H1 (cell line): ENCODE data around the gene AIFM1. TPM values are rescaled to one million over a fixed set of nuclear protein-coding genes. Genes with fewer than 3 reads are reported as not detected.

ENCODE experiments used
- polyA plus RNA-seq, 7 experiments: library from polyadenylated mRNA; depleted of rRNA in 3 of 7; stranded (reverse) in 5 of 7; unstranded in 2 of 7; fragments of >200 nt in 5 of 7; fragments of 200-250 nt in 2 of 7; gene quantifications; 1 replicate in 5 of 7; 2 replicates in 1 of 7; 4 replicates in 1 of 7; pipeline versions ENCODE4 v1.2.1 to v1.2.3, GENCODE V29; 2011 to 2013; ENCODE audit warnings: missing spikeins in 2 of 7, mixed read lengths in 2 of 7
- total RNA-seq: library from RNA; stranded (reverse); fragmentation: NEBNext Ultra II Directional; extraction: Animal tissue kit (Norgen Biotek cat#: 25700); gene quantifications from 2 replicates; pipeline ENCODE4 v1.2.1, GENCODE V29; 2021

AIFM1 gene
- total and polyA plus RNA-seq, 2 of the 8 experiments (the other 6 are each of a cell fraction or from before 2014, with no cell fraction given): 34.1 to 55.4 TPM

Other genes with a start within 250 kb of the AIFM1 start
- gene BCORL1, start 183.2 kb downstream of the AIFM1 start, total RNA-seq: 6.2 and 9.0 TPM in 2 replicates
- 1.4 and 1.9 TPM in 2 replicates for gene BCORL1, start 183.2 kb downstream of the AIFM1 start, polyA plus RNA-seq (2011; rRNA removed)
- gene ELF4, start 55.3 kb downstream of the AIFM1 start, total RNA-seq: 1.8 and 2.3 TPM in 2 replicates
- 2.0 and 2.2 TPM in 2 replicates for gene ELF4, start 55.3 kb downstream of the AIFM1 start, polyA plus RNA-seq (2011; rRNA removed)
- 2.8 and 3.9 TPM in 2 replicates for gene RAB33A, start 6.1 kb upstream of the AIFM1 start, total RNA-seq
- gene RAB33A, start 6.1 kb upstream of the AIFM1 start, polyA plus RNA-seq (2011; rRNA removed): 4.1 and 4.6 TPM in 2 replicates
- gene ZNF280C, start 103.1 kb upstream of the AIFM1 start, total RNA-seq: 13.4 and 14.4 TPM in 2 replicates
- 5.6 and 8.4 TPM in 2 replicates for gene ZNF280C, start 103.1 kb upstream of the AIFM1 start, polyA plus RNA-seq (2011; rRNA removed)
- 14.2 and 15.2 TPM in 2 replicates for gene SLC25A14, start 174.1 kb upstream of the AIFM1 start, total RNA-seq
- gene SLC25A14, start 174.1 kb upstream of the AIFM1 start, polyA plus RNA-seq (2011; rRNA removed): 4.6 and 9.3 TPM in 2 replicates
- not detected in 2 replicates for gene GPR119, start 219.8 kb upstream of the AIFM1 start, total RNA-seq
- 0.11 and 0.17 TPM in 2 replicates for gene GPR119, start 219.8 kb upstream of the AIFM1 start, polyA plus RNA-seq (2011; rRNA removed)
- 22.5 and 23.2 TPM in 2 replicates for gene RBMX2, start 236.1 kb upstream of the AIFM1 start, total RNA-seq
- gene RBMX2, start 236.1 kb upstream of the AIFM1 start, polyA plus RNA-seq (2011; rRNA removed): 6.7 and 10.8 TPM in 2 replicates